Endodermal cell (in vitro differentiated cells): ENCODE measurements around the gene UPB1. TPM values are rescaled to one million over a fixed set of nuclear protein-coding genes. Genes with fewer than 3 reads are reported as not detected.

Experiments
- DNase-seq: peaks from one replicate; pipeline ENCODE4 v3.0.0-alpha.2; 2017
- H3K27ac ChIP-seq: 2 replicates; pipeline ENCODE4 v1.5.1; 2013; ENCODE audit warnings: mild to moderate bottlenecking, low read depth, low read length, moderate library complexity
- H3K27me3 ChIP-seq: 2 replicates; pipeline ENCODE4 v1.6.1; 2013; ENCODE audit warnings: mild to moderate bottlenecking, low read length, moderate library complexity; ENCODE audit not compliant: insufficient read depth, control insufficient read depth, poor library complexity, severe bottlenecking
- H3K36me3 ChIP-seq: 2 replicates; pipeline ENCODE4 v1.7.0; 2013; ENCODE audit warnings: mild to moderate bottlenecking, low read length, moderate library complexity; ENCODE audit not compliant: control insufficient read depth, insufficient read depth
- H3K4me1 ChIP-seq: one replicate; pipeline ENCODE4 v1.7.0; 2013; ENCODE audit warnings: low read length; ENCODE audit not compliant: control insufficient read depth, insufficient read depth
- H3K4me3 ChIP-seq: 2 replicates; pipeline ENCODE4 v1.5.1; 2013; ENCODE audit warnings: mild to moderate bottlenecking, low read length, moderate library complexity
- H3K9ac ChIP-seq: 2 replicates; pipeline ENCODE4 v1.6.1; 2013; ENCODE audit warnings: mild to moderate bottlenecking, low read length, moderate library complexity; ENCODE audit not compliant: poor library complexity, severe bottlenecking; ENCODE audit errors: extremely low read depth
- H3K9me3 ChIP-seq: 2 replicates; pipeline ENCODE4 v1.6.1; 2013; ENCODE audit warnings: mild to moderate bottlenecking, low read length, moderate library complexity; ENCODE audit not compliant: control insufficient read depth
- H3K27ac Mint-ChIP-seq: 2 replicates; pipeline ENCODE4 v1.8.0; 2020; ENCODE audit warnings: mixed read lengths
- H3K27me3 Mint-ChIP-seq: 2 replicates; pipeline ENCODE4 v1.8.0; 2021; ENCODE audit warnings: mild to moderate bottlenecking, mixed read lengths; ENCODE audit not compliant: insufficient read depth
- H3K36me3 Mint-ChIP-seq: 2 replicates; pipeline ENCODE4 v1.8.0; 2020; ENCODE audit warnings: low read depth, mixed read lengths
- H3K4me1 Mint-ChIP-seq: 2 replicates; pipeline ENCODE4 v1.8.0; 2020; ENCODE audit warnings: mixed read lengths
- H3K4me3 Mint-ChIP-seq: 2 replicates; pipeline ENCODE4 v1.8.0; 2020; ENCODE audit warnings: mild to moderate bottlenecking, moderate library complexity, mixed read lengths
- H3K9me3 Mint-ChIP-seq: 2 replicates; pipeline ENCODE4 v1.8.0; 2020; ENCODE audit warnings: mild to moderate bottlenecking, mixed read lengths
- CTCF ChIP-seq: fragments of 200-600 bp; sonication (generic); conservative IDR thresholded peaks from 2 replicates; pipeline ENCODE4 v1.5.0; 2021; ENCODE audit warnings: antibody characterized with exemption, mild to moderate bottlenecking
- WGBS, 2 experiments: methylation state at CpG; one replicate each; pipeline versions ENCODE4 v1.1.5 to v1.1.7; 2013; ENCODE audit warnings: missing lambda C conversion rate in 2 of 2, mixed read lengths in 1 of 2; ENCODE audit not compliant: insufficient coverage in 1 of 2, insufficient read length in 1 of 2; 5-methylcytosine and 5-hydroxymethylcytosine counted together
- total RNA-seq, 2 donors: library from RNA; stranded (reverse); fragmentation: NEBNext Ultra II Directional in 1 of 2; extraction: Animal tissue kit (Norgen Biotek cat#: 25700) in 1 of 2; gene quantifications; 2 replicates in 1 of 2; 3 replicates in 1 of 2; pipeline ENCODE4 v1.2.1, GENCODE V29; 2021

The UPB1 gene
- total RNA-seq, 2 donors from 2014 or later: 0.40 TPM; not detected in 1

GRCh38 chr22:24513378-24514240 lies 18.5 kb downstream of the UPB1 start:
- DNase-seq: no peak
- TF ChIP-seq CTCF: no peak
- Mint-ChIP-seq H3K9me3 (no peaks in the 10 kb centered on the region), H3K4me3 (peak overlapping the region; percentile 4), H3K36me3 (no peaks in the 10 kb centered on the region), H3K4me1 (peaks cover 43% of the 10 kb centered on the region), H3K27me3 (peaks cover 27% of the 10 kb centered on the region), H3K27ac (no peak overlapping the region)
- H3K4me3 ChIP-seq: peak overlapping the region; percentile 21
- WGBS, 2 experiments: 84 to 94% methylated on average over 5 to 9 of the region's 9 CpGs
- no peak overlapping the region for H3K9ac ChIP-seq
- peaks cover 4% of the 10 kb centered on the region for H3K27me3 ChIP-seq
- H3K27ac ChIP-seq: no peak overlapping the region
- peaks cover 18% of the 10 kb centered on the region for H3K4me1 ChIP-seq
- no peaks in the 10 kb centered on the region for H3K36me3 ChIP-seq
- H3K9me3 ChIP-seq: no peaks in the 10 kb centered on the region

- Mint-ChIP-seq H3K9me3 (no peaks in the 10 kb centered on the region), H3K4me1 (peaks cover 43% of the 10 kb centered on the region), H3K4me3 (peak overlapping the region; percentile 4), H3K36me3 (no peaks in the 10 kb centered on the region), H3K27ac (no peak overlapping the region), H3K27me3 (peaks cover 29% of the 10 kb centered on the region)
- H3K9ac ChIP-seq: no peak overlapping the region
- H3K4me3 ChIP-seq: peak overlapping the region; percentile 21
- DNase-seq: no peak
- WGBS, 2 experiments: 76 to 94% methylated on average over 10 to 14 of the region's 14 CpGs
- H3K27ac ChIP-seq: no peak overlapping the region
- no peaks in the 10 kb centered on the region for H3K9me3 ChIP-seq
- no peaks in the 10 kb centered on the region for H3K36me3 ChIP-seq
- H3K27me3 ChIP-seq: peaks cover 4% of the 10 kb centered on the region
- TF ChIP-seq CTCF: no peak
- peaks cover 18% of the 10 kb centered on the region for H3K4me1 ChIP-seq
Measured at GRCh38 chr22:24514241-24515026, 19.3 kb downstream of the UPB1 start.

- 80 to 98% methylated on average over 1 to 8 of the region's 8 CpGs for WGBS, 2 experiments
- Histone ChIP-seq H3K9ac (no peak overlapping the region), H3K9me3 (no peaks in the 10 kb centered on the region), H3K27ac (no peak overlapping the region), H3K36me3 (no peaks in the 10 kb centered on the region), H3K4me3 (no peak overlapping the region), H3K27me3 (peaks cover 4% of the 10 kb centered on the region), H3K4me1 (peaks cover 18% of the 10 kb centered on the region)
- Mint-ChIP-seq H3K27ac (no peak overlapping the region), H3K4me3 (no peak overlapping the region), H3K27me3 (peaks cover 29% of the 10 kb centered on the region), H3K4me1 (peaks cover 43% of the 10 kb centered on the region), H3K36me3 (no peaks in the 10 kb centered on the region), H3K9me3 (no peaks in the 10 kb centered on the region)
- DNase-seq: no peak
- no peak for TF ChIP-seq CTCF
Measured at GRCh38 chr22:24515027-24515338, 19.9 kb downstream of the UPB1 start.
